ENCODE results near the gene IRF2BP1. TPM values are rescaled to one million over a fixed set of nuclear protein-coding genes. Genes with fewer than 3 reads are reported as not detected.

Gene IRF2BP1
- total and polyA plus RNA-seq, 2 of the 13 experiments (the other 11 are each of a cell fraction or from before 2014, with no cell fraction given) = 4.3 to 14.3 TPM

- TF ChIP-seq AFF4 (CRISPR knock-in tag; IDR thresholded peaks at IDR 0.05) (no peak), IRX3 (CRISPR knock-in tag; IDR thresholded peaks at IDR 0.05; ENCODE audit: borderline replicate concordance, low read depth) (0 out of 2 replicates have a peak, but pooled peaks have one; percentile 40), PRDM10 (CRISPR knock-in tag; IDR thresholded peaks at IDR 0.05; ENCODE audit: low read depth) (no peak), TFDP1 (CRISPR knock-in tag; IDR thresholded peaks at IDR 0.05; ENCODE audit: borderline replicate concordance) (peak; percentile 100), ZNF550 (CRISPR knock-in tag; IDR thresholded peaks at IDR 0.05; ENCODE audit: borderline replicate concordance) (no peak), XRCC5 (optimal IDR thresholded peaks at IDR 0.05; ENCODE audit: low read length) (peak; percentile 53), MAFG (CRISPR knock-in tag; IDR thresholded peaks at IDR 0.05) (no peak), ZNF446 (CRISPR knock-in tag; IDR thresholded peaks at IDR 0.05) (no peak), ZFP36L1 (CRISPR knock-in tag; IDR thresholded peaks at IDR 0.05) (peak; percentile 93), ZMYM2 (CRISPR knock-in tag; IDR thresholded peaks at IDR 0.05) (peak; percentile 75; the same call in 1 of the 2 replicates), KDM5B (CRISPR knock-in tag; IDR thresholded peaks at IDR 0.05; ENCODE audit: borderline replicate concordance) (peak; percentile 31; the same call in 1 of the 2 replicates), E2F1 (CRISPR knock-in tag; IDR thresholded peaks at IDR 0.05) (peak; percentile 98), ZNF883 (CRISPR knock-in tag; IDR thresholded peaks at IDR 0.05; ENCODE audit: not compliant biosample characterization) (peak; percentile 80), PAF1 (CRISPR knock-in tag; IDR thresholded peaks at IDR 0.05) (no peak), ZNF451 (CRISPR knock-in tag; IDR thresholded peaks at IDR 0.05) (no peak), ZNF879 (CRISPR knock-in tag; IDR thresholded peaks at IDR 0.05) (no peak), ZNF766 (CRISPR knock-in tag; IDR thresholded peaks at IDR 0.05; ENCODE audit: borderline replicate concordance) (0 out of 2 replicates have a peak, but pooled peaks have one; percentile 60), ATF2 (CRISPR knock-in tag; IDR thresholded peaks at IDR 0.05) (peak; percentile 50; the same call in 1 of the 2 replicates)
Measured at GRCh38 chr19:45927565-45928261, 41.8 kb upstream of the IRF2BP1 start (continued).

All from HepG2 (cell line).